ENCODE measurements around the gene CCDC171.

The CCDC171 gene

GRCh38 chr9:16010221-16010620 lies 457.4 kb downstream of the CCDC171 start:
- DNase-seq: no peak

GRCh38 chr9:16012621-16013020 lies 459.8 kb downstream of the CCDC171 start:
- no peak for DNase-seq

GRCh38 chr9:16013366-16013765 lies 460.5 kb downstream of the CCDC171 start:
- no peak for DNase-seq

- DNase-seq: no peak
Observed at GRCh38 chr9:16013826-16014225, 461.0 kb downstream of the CCDC171 start.

GRCh38 chr9:16022228-16022627 lies 469.4 kb downstream of the CCDC171 start:
- no peak for DNase-seq

GRCh38 chr9:16023446-16023845 lies 470.6 kb downstream of the CCDC171 start:
- DNase-seq: no peak
